Lung microvascular endothelial cell (primary cell): Measurements from ENCODE around the gene AGGF1. TPM values are rescaled to one million over a fixed set of nuclear protein-coding genes. Genes with fewer than 3 reads are reported as not detected.
"Not testable (repeated sequence)": the region's sequence is repeated elsewhere in the genome, so short reads cannot be mapped to it uniquely, and the experiment has no call there.

Experiments
- DNase-seq, 2 donors: peaks; one replicate each; pipeline versions ENCODE4 v3.0.0 to v3.0.0-alpha.2; 2010; ENCODE audit warnings: low read depth in 2 of 2
- total RNA-seq: library from RNA; depleted of rRNA; stranded (reverse); fragments of >200 nt; gene quantifications from 2 replicates; pipeline ENCODE4 v1.2.1, GENCODE V29; 2014

AGGF1 gene, protein sequence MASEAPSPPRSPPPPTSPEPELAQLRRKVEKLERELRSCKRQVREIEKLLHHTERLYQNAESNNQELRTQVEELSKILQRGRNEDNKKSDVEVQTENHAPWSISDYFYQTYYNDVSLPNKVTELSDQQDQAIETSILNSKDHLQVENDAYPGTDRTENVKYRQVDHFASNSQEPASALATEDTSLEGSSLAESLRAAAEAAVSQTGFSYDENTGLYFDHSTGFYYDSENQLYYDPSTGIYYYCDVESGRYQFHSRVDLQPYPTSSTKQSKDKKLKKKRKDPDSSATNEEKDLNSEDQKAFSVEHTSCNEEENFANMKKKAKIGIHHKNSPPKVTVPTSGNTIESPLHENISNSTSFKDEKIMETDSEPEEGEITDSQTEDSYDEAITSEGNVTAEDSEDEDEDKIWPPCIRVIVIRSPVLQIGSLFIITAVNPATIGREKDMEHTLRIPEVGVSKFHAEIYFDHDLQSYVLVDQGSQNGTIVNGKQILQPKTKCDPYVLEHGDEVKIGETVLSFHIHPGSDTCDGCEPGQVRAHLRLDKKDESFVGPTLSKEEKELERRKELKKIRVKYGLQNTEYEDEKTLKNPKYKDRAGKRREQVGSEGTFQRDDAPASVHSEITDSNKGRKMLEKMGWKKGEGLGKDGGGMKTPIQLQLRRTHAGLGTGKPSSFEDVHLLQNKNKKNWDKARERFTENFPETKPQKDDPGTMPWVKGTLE
- total RNA-seq: 12.6 and 18.7 TPM in 2 replicates

- DNase-seq: peak; percentile 82 to 94
Measured at GRCh38 chr5:77030097-77031071, at the start of gene AGGF1. Gene AGGF1 (plus strand): TSS chr5:77030404. CDS start chr5:77030767, 363 bp downstream.

GRCh38 chr5:76980518-76981144, 49.6 kb upstream of the AGGF1 start:
- no peak for DNase-seq

- no peak for DNase-seq
Measured at GRCh38 chr5:76982450-76982849, 47.8 kb upstream of the AGGF1 start.

DNA sequence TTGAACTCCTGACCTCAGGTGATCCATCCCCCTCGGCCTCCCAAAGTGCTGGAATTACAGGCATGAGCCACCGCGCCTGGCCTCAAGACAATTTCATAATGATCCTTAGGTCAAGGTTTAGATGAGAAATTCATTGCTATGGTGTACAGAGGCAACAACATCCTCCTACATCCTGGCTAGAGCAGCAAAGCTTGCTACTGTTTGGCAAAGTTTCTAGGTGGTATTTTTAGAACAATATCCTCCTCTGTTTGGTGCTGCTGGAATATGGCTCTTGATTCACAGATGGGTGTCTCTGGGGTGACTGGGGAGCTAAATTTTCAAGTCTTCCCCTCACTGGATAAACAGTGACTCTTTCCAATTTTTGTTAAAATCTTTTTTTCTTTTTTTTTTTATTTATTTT, 46.7 kb upstream of the AGGF1 start:
- no peak for DNase-seq

- no peak for DNase-seq
Measured at GRCh38 chr5:76986825-76987526, 43.2 kb upstream of the AGGF1 start.

DNA sequence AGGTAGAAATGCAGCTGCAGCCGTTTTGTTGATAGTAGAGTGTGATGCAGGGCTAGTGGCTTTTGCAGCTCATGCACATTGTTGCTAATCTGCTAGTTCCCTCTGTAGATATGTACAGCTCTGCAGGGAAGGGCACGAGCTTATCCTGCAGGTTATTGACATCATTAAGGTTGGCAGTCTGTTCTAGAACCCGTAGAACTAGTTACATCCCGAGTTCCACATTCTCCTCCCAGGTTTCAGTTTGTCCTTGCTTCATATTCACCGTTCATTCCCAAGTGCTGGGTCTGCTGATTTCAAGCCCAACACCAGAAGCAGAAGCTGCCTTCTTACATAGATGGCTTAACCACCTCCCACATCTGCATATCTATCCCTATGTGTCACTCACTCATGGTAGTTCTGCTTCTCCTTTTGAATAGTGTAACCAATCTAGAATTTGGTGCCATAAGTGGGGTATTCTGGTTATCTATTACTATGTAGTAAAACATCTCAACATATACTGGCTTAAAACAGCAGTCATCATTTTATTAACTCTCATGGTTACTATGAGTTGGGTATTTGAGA, 39.2 kb upstream of the AGGF1 start:
- DNase-seq: no peak

GRCh38 chr5:76993436-76993835, 36.8 kb upstream of the AGGF1 start:
- DNase-seq: not testable (repeated sequence)

DNA sequence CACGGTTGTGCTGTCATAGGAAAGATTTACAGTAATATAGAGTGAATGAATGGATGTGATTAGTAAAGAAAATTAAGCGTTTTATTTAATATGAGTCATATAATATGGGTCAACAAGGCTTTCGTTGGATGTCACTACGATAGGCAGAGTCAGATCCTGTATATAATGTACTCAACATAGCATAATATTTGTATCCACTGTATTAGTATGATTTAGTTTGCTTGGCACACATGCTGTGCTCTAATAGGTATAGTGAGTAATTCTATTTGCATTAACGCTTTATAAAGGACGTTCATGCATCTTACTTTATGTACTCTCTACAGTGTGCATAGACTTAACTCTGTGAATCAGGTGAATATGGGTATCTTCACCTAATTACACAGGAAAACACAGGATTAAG, 35.9 kb upstream of the AGGF1 start:
- DNase-seq: no peak

GRCh38 chr5:76998251-76998650, 32.0 kb upstream of the AGGF1 start:
- DNase-seq: not testable (repeated sequence)

GRCh38 chr5:76999451-76999850, 30.8 kb upstream of the AGGF1 start:
- peak in 1 of 2 donors; percentile 57 for DNase-seq

- no peak for DNase-seq
Measured at GRCh38 chr5:77003246-77003645, 27.0 kb upstream of the AGGF1 start.

DNA sequence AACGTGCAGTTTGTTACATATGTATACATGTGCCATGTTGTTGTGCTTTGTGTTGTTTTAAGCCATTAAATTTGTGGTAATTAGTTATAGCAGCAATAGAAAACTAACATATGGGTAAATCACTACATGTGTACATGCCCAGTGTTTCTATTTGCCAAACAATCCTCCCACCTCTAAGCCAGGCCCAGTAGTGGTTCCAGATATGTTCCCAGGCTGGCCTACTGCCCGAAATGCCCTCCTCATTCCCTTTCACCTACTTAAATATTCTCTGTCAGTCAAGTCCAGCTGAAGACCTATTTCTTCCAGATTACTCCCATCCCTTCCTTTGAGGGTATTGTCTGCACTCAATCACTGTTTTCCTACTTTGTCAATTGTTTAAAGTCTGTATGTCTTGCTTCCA, 24.1 kb upstream of the AGGF1 start:
- no peak for DNase-seq

GRCh38 chr5:77008413-77008812, 21.8 kb upstream of the AGGF1 start:
- no peak for DNase-seq

- no peak for DNase-seq
Measured at GRCh38 chr5:77010243-77010642, 20.0 kb upstream of the AGGF1 start.

DNA sequence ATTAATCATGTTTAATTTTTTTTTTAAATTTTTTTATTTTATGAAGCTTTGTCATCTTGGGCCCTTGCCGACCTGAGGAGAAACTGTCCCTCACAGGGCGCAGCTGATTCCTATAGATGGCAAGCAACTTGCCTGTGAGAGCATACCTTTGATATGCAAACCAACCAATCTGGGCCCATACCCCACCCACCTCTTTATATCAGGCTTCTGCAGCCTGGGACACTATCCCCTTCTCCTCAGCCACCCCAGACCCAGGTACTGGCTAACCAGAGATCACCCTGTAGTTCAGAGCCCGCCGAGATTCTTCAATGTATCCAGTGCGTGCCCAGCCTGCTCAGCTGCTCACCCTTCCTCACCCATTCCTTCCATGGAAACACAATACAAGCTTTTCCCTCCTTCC, 18.7 kb upstream of the AGGF1 start:
- DNase-seq: no peak

DNA sequence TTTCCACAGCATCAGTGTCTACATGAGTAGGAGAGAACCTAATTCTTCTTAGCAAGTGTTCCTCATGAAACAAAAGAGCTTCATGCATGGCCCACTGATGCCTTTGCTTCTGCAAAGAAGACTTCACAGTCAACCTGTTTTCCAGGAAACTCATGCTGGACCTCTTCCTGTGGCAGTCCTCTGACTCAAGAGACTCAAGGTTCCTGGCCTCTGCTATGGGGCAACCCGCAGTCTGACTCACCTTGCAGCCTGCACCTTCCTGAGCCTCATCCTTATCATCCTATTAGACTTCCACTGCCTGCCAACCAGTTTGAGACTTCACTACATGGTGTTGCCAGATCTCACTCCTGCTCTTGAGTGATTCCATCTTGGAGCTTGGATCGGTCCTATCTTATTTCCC, 17.6 kb upstream of the AGGF1 start:
- peak in 1 of 2 donors; percentile 4 for DNase-seq

DNA sequence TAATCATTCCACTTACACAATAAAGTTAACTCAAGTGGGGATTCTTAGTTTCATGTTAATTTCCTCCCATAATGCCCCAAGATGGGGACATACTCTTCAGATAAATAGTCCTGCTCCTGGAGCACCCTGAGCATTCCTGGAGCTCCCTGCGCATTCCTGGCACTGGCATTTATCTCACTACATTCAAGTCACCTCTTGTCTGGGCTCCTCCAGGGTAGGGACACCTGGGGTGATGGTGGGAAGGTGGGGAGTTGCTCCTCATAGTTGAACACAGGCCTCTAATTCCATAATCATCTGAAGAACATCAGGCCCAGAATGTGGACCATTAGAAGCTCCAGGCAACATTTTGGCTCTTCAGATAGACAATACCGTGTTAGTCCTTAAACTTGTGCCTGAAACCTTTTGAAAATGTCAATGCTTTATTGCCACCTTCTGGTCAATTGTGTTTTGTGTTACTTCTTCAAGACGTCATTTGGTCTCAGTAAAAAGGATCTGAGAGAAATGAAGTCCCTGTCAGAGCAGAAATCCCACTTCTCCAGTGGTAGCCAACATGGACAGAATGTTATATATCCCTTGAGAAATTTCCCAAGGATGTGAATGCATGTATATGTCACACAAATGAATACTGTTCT, 14.2 kb upstream of the AGGF1 start:
- peak; percentile 24 to 77 for DNase-seq

DNA sequence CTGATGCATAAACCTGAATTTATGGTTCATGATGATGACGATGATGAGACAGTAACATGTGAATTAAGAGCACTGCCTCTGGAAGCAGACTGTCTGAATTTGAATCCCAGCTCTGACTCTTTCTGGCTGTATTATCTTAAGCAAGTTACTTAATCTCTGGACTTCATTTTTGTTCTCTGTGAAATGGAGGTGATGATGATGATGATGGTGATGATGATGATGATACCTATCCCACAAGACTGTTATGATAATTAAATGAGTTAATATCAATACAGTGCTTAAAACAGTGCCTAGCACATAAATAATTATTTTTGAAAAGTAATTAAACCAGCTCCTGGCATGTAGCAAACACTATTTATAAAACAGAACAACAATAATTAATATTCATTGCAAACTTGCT, 13.2 kb upstream of the AGGF1 start:
- no peak for DNase-seq

DNA sequence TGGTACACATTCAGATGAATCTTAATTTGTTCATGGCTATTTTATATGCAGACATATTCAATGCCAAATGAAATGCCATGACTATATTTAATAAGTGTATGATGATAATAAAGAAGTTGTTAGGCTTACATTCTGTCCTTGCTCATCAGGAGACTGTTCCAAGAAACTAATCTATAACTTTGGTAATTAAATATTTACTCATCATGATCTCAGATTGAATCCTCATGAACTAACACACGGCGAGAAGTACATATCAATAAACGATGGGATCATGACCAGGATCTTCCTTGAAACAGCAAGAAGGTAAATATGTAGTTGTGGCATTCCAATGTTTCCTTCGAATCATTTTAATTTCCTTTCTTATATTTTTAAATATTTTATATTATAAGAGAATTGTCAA, 12.5 kb upstream of the AGGF1 start:
- no peak for DNase-seq
